ENCODE results near the gene PIR.

GRCh38 chrX:15437724-15438123 is 55.4 kb downstream of the PIR start:
- no peak for TF ChIP-seq POLR2AphosphoS5 (IDR thresholded peaks at IDR 0.05; ENCODE audit: borderline replicate concordance, low read depth, low read length)
- TF ChIP-seq EZH2 (IDR thresholded peaks at IDR 0.05): no peak
- no peak for TF ChIP-seq FOXP2 (optimal IDR thresholded peaks at IDR 0.05; ENCODE audit: control extremely low read depth, extremely low read length, insufficient read depth)
